NCI-H187 (cell line): ENCODE measurements around the gene EGFL8.

ENCODE experiments used
- DNase-seq, 2 experiments: peaks; one replicate each; lab custom pipeline; 2025; lab: John Stamatoyannopoulos, UW

EGFL8 gene

GRCh38 chr6:32168350-32168749, 4.0 kb downstream of the EGFL8 start:
- no peak for DNase-seq

DNA sequence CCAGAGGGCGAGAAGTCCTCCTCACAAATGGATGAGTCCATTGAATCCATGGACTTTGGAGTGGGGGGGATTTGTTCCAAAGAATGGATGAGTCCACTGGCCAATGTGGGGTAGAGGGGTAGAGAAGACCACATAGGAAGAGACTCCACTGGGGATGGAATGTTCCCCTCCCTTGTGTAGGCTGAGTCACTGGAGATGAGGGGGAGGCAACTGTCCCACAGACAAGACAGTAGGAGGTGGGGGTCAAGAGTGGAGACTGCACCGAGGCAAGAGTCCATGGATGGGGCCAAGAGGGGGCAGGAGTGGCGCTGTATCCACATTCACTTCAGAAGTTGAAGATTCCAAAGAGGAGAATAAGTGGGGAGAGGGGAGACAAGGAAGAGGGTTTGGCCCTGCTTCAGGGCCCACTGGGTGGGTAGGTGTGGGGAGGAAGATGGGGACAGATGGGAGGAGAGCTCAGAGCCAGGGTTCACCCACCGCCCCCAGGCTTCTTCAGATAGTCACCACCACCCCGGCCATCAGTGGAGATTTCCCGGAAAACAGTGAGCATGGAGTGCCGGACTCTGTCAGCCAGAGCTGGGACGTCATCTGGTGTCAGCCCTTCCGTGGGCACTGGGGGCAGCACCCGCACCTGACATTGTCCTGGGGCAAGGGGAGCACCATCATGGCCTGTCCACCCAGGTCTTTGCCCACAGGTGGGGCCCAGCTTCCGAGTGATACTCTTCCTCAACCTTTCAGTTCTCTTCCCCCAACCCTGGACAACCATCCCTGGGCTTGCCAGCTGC, 4.6 kb downstream of the EGFL8 start:
- no peak for DNase-seq

DNA sequence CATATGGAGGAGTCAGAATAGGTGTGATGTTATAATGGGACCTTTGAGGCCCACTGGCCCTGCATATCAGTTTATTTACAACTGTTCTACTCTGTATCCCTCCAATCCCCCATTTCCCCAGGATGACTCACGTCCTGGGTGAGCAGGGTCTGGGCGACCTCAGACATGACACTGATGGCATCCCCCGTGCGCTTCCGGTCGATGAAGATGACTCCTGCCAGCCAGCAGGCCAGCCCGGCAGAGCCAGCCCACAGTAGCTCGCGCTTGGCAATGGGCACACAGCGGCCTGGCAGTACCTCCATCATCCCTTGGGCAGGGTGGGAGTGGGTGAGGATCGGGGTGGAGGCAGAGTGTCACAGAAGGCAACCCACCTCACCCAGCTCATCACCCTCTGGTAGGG, 5.9 kb downstream of the EGFL8 start:
- DNase-seq: no peak

- no peak for DNase-seq
Measured at GRCh38 chr6:32171234-32171633, 6.8 kb downstream of the EGFL8 start.

GRCh38 chr6:32173051-32173727, 8.8 kb downstream of the EGFL8 start:
- DNase-seq: no peak

DNA sequence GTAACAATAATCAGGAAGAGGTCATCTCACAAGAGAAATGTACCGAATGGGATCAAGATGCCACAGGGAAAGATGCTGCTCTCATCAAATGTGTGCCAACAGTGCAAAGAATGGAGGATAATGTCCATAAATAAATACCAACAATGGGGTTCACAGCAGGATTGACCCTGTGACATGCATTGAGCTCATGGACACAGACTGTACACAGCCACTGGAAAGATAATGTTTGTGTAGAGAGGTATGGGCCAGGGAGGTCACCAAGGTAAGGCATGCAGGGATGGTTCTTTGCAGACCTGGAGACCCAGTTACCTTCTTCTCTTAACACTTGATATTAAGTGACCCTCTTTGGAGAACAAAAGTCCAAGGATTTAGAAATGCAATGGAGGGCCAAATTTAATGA, 10.0 kb downstream of the EGFL8 start:
- no peak for DNase-seq

- no peak for DNase-seq
Measured at GRCh38 chr6:32175322-32175710, 10.9 kb downstream of the EGFL8 start.

- peak; percentile 90 to 95 for DNase-seq
Measured at GRCh38 chr6:32175711-32176475, 11.5 kb downstream of the EGFL8 start, which contains the start of gene AGPAT1. AGPAT1 (minus strand) TSS chr6:32176084; CDS start chr6:32171496, 4,588 bp downstream.

- DNase-seq: no peak
Measured at GRCh38 chr6:32176476-32177182, 12.2 kb downstream of the EGFL8 start.

DNA sequence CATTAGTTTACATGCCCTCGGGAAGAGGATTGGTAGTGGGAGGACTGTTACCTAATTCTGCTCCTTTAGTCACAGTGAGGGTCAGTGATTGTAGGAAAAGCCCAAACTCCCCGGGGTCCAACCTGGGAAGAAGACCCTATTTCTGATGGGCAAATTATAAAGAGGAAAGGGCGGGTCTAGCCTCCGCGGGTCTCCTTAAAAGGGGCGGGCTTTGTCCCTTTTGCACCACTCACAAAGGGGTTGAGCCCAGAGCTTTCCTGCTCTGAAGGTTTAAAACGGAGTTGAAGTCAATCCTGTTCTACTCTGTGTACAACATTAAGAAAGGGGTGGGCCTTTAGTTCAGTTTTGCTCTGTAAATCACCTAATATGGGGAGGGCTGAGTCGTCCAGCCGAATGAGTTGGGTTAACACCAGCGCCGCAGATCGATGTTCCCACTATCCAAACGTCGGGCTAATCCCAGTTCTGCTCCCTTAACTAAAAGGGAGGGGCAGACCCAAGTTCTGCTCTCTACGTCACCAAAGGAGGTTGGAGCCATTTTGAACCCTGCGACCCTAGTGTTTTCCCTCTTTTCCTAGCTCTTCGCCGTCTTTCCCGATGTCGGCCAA, 12.9 kb downstream of the EGFL8 start:
- peak; percentile 11 to 62 for DNase-seq

DNA sequence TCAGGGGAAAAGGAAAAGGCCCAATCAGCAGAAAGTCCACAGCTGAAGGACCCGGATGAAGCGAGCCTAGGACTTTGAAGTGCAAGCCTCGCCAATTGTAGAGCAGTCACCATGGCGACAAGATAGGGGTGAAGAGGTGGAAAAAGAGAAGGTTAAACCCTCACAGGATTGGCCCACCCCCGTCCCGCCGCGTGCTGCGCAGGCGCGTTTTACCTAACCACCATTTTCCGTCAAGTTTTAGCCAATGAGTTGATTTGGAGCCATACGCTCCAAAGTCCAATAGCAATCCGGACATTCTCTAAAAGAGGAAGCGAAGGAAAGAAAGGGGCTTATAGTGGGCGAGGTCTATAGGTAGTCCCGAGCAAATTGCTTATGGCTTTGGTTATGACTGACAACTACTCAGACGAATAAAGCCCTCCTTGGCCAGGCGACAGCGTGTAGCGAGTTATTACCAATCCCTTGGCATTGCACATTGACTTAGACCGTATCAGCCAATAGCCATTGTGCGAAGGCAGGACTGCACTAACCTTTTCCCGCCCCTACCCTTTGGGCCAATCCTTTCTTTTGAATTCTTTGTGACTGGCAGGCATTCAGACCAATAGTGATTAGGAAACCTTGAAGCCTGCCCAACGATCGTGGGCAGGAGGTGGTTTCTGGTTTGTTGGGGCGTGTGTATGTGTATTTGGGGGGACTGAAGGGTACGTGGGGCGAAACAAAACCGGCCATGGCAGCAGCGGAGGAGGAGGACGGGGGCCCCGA, 13.6 kb downstream of the EGFL8 start, which contains the start of gene RNF5:
RNF5 (plus strand) TSS at position 618 of the 759 bp plus-strand sequence; CDS start at position 725, 107 bp downstream.
- DNase-seq: peak; percentile 95 to 99

DNA sequence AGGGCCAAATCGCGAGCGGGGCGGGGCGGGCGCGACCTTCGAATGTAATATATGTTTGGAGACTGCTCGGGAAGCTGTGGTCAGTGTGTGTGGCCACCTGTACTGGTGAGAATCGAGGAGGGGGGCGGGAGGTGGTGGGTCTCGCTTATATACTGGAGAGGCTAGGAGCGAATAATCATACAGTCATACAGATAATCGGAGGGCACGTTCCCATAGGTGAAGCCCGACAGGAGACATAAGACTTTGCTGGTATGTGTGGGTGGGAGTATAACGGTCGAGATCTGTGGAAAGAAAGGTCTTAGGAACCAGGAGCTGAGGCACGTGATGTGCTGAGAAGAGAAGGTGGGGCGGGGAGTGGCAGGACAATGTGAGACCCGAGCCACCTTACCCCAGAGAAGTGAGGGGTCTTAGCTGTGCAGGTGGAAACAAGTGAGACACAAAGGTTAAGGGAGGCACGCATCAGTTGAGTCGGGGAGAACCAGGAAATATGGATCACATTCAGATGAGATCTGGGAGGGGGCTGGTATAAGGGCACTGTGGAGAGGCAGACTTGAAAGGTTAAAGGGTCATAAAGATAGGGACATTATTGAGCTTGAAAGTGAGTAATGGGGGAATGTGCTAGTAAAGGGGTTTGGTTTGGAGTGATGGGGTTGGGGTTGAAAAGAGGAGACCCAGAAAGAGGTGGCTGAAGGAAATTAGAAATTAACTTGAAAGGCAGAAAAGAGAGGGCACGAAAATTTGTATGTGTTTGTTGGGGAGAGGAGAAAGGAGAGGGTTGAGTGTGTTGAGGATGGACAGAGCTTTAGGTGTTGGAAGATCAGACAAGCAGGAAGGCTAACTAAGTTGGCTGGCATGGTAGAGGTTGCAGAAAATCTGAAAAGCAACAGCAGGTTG, 14.4 kb downstream of the EGFL8 start:
- peak in 1 of 2 experiments; percentile 54 for DNase-seq

DNA sequence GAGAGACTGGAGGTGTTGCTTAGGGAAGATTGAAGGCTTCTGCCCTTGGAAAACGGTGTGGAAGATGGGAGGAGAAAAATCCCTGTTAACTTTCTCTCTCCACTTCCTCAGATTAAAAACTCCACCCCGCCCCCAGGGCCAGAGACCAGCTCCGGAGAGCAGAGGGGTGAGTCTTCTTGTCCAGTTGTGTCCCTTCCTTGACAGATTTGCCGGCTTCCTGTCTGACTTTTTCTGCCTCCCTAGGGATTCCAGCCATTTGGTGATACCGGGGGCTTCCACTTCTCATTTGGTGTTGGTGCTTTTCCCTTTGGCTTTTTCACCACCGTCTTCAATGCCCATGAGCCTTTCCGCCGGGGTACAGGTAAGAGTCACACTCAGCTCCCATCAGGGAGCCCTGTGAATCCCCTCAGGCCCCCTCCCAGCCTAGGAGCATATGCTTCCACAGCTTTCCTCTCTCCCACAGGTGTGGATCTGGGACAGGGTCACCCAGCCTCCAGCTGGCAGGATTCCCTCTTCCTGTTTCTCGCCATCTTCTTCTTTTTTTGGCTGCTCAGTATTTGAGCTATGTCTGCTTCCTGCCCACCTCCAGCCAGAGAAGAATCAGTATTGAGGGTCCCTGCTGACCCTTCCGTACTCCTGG, 15.5 kb downstream of the EGFL8 start:
- DNase-seq: no peak

DNA sequence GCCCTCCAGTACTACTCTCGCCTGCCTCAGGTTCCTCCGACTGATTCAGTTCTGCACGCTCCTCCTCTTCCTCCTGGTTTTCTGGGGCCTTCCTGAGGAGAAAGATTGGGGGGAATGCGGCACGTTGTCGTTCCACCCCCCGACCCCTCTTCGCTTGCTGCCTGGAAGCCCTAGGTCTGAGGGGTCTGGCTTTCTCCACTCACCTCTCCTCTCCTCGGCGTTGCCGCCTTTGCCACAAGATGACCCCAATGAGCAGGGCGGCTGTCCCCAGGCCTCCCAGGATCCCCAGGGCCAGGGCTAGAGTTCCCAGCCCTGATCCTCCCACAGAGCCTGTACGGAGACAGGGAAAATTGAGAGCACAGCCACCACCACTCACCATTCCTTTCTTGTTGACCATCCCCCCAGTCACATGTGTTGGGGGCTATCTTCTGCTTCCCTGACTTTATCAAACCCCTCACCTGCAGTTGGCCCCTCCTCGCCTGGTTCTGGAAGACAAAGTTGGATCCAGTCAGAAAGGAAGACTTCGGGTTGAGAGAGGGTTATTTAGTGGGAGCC, 16.8 kb downstream of the EGFL8 start:
- DNase-seq: no peak

GRCh38 chr6:32181915-32182529, 17.6 kb downstream of the EGFL8 start:
- no peak for DNase-seq

DNA sequence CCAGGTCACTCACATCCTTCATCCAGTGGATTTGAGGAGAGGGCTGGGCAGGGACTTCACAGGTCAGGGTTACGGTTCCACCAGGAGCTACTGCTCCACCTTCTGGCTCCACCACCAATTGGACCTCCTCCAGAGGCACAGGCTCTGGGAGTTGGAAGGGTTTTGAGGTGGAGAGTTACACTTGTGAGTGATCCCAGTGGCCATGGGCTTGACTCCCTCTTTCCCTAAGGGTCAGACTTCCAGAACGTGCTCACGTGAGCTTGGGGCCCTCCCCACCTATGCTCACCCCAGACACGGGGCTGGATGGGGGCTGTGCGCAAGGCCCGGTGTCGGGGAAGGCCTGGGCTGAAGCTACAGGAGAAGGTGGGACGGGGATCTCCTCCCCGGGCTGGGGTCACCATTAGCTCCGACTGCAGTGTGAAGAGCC, 18.2 kb downstream of the EGFL8 start:
- DNase-seq: no peak

GRCh38 chr6:32183030-32183429, 18.6 kb downstream of the EGFL8 start:
- DNase-seq: no peak

- no peak for DNase-seq
Measured at GRCh38 chr6:32183483-32184083, 19.2 kb downstream of the EGFL8 start.
